HEK293 (cell line): ENCODE results near the gene R3HDM2.
"Not testable (repeated sequence)": the region's sequence is repeated elsewhere in the genome, so short reads cannot be mapped to it uniquely, and the experiment has no call there.

Experiments
- GLIS1 ChIP-seq: fragments of 450-650 bp; formaldehyde crosslinking; IDR thresholded peaks from 2 replicates; pipeline ENCODE4 v1.5.1; 2016; ENCODE audit warnings: missing biosample characterization, missing genetic modification characterization
- KLF10 ChIP-seq: fragments of 450-650 bp; IDR thresholded peaks from 2 replicates; pipeline ENCODE4 v1.5.1; 2018; ENCODE audit warnings: missing biosample characterization, mild to moderate bottlenecking, missing genetic modification characterization
- ZBTB1 ChIP-seq: fragments of 450-650 bp; formaldehyde crosslinking; IDR thresholded peaks from 2 replicates; pipeline ENCODE4 v1.5.1; 2016; ENCODE audit warnings: missing biosample characterization, missing genetic modification characterization
- ZNF274 ChIP-seq, 2 experiments: fragments of 200-500 bp in 1 of 2; fragments of 450-650 bp in 1 of 2; sonication (Bioruptor generic) in 1 of 2; formaldehyde crosslinking in 1 of 2; IDR thresholded peaks; 2 replicates each; pipeline versions ENCODE4 v1.5.1 to v1.6.1; 2014 to 2016; ENCODE audit warnings: borderline replicate concordance in 1 of 2, inconsistent platforms in 1 of 2, low read length in 1 of 2, missing biosample characterization in 1 of 2, missing genetic modification characterization in 1 of 2
- ZNF529 ChIP-seq: fragments of 450-650 bp; formaldehyde crosslinking; IDR thresholded peaks from 2 replicates; pipeline ENCODE4 v1.5.1; 2017; ENCODE audit warnings: missing genetic modification characterization, missing biosample characterization; ENCODE audit not compliant: insufficient replicate concordance
- TF ChIP-seq, protein P1 (sequence below): fragments of 450-650 bp; formaldehyde crosslinking; IDR thresholded peaks from 2 replicates; pipeline ENCODE4 v1.5.1; 2016; ENCODE audit warnings: missing biosample characterization, missing genetic modification characterization
- TF ChIP-seq, protein P2 (sequence below): fragments of 450-650 bp; formaldehyde crosslinking; IDR thresholded peaks from 2 replicates; pipeline ENCODE4 v1.5.1; 2016; ENCODE audit warnings: missing biosample characterization, missing genetic modification characterization, low read depth

DNA sequence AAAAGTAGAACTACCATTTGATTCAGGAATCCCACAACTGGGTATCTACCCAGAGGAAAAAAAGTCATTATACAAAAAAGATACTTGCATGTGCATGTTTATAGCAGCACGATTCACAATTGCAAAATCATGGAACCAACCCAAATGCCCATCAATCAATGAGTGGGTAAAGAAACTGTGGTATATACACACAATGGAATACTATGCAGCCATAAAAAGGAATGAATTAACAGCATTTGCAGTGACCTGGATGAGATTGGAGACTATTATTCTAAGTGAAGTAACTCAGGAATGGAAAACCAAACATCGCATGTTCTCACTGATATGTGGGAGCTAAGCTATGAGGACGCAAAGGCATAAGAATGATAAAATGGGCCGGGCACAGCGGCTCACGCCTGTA is 154.6 kb downstream of the R3HDM2 start:
- not testable (repeated sequence) for TF ChIP-seq ZBTB1; ZNF274 (IDR thresholded peaks at IDR 0.05; ENCODE audit: low read length); ZNF274 (tag by site-specific recombination; IDR thresholded peaks at IDR 0.05; ENCODE audit: borderline replicate concordance); GLIS1 (tag by site-specific recombination); KLF10 (tag by site-specific recombination); ZNF529 (tag by site-specific recombination)
- TF ChIP-seq, protein P1, sequence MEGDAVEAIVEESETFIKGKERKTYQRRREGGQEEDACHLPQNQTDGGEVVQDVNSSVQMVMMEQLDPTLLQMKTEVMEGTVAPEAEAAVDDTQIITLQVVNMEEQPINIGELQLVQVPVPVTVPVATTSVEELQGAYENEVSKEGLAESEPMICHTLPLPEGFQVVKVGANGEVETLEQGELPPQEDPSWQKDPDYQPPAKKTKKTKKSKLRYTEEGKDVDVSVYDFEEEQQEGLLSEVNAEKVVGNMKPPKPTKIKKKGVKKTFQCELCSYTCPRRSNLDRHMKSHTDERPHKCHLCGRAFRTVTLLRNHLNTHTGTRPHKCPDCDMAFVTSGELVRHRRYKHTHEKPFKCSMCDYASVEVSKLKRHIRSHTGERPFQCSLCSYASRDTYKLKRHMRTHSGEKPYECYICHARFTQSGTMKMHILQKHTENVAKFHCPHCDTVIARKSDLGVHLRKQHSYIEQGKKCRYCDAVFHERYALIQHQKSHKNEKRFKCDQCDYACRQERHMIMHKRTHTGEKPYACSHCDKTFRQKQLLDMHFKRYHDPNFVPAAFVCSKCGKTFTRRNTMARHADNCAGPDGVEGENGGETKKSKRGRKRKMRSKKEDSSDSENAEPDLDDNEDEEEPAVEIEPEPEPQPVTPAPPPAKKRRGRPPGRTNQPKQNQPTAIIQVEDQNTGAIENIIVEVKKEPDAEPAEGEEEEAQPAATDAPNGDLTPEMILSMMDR (tag by site-specific recombination) = not testable (repeated sequence)
- TF ChIP-seq, protein P2, sequence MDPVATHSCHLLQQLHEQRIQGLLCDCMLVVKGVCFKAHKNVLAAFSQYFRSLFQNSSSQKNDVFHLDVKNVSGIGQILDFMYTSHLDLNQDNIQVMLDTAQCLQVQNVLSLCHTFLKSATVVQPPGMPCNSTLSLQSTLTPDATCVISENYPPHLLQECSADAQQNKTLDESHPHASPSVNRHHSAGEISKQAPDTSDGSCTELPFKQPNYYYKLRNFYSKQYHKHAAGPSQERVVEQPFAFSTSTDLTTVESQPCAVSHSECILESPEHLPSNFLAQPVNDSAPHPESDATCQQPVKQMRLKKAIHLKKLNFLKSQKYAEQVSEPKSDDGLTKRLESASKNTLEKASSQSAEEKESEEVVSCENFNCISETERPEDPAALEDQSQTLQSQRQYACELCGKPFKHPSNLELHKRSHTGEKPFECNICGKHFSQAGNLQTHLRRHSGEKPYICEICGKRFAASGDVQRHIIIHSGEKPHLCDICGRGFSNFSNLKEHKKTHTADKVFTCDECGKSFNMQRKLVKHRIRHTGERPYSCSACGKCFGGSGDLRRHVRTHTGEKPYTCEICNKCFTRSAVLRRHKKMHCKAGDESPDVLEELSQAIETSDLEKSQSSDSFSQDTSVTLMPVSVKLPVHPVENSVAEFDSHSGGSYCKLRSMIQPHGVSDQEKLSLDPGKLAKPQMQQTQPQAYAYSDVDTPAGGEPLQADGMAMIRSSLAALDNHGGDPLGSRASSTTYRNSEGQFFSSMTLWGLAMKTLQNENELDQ (tag by site-specific recombination) = not testable (repeated sequence)
